IMR-90 (cell line): ENCODE results near the gene TAS2R14. TPM values are rescaled to one million over a fixed set of nuclear protein-coding genes. Genes with fewer than 3 reads are reported as not detected.

Source experiments
- ATAC-seq: fragments of 200-7000 bp; cut with Tn5 transposase; 2 replicates; pipeline ENCODE4 v1.9.1; 2020; ENCODE audit warnings: low read depth, mild to moderate bottlenecking, moderate library complexity
- BruUV-seq: library from RNA; stranded (reverse); fragments of 400-500 nt; replicated peaks from 2 replicates; lab custom pipeline; 2021; lab: Mats Ljungman, UMichigan
- CTCF ChIA-PET: fragments of 300-600 bp; formaldehyde crosslinking; extraction: SDS; loops from one replicate; lab custom pipeline; 2021; ENCODE audit warnings: antibody characterized with exemption; lab: Yijun Ruan, JAX
- POLR2A ChIA-PET: fragments of 300-600 bp; sonication (Branson Sonifier 250); formaldehyde crosslinking; loops from one replicate; lab custom pipeline; 2022; ENCODE audit warnings: antibody characterized with exemption; ENCODE audit not compliant: unreplicated experiment; lab: Charles Lee
- DNase-seq: peaks from one replicate; pipeline ENCODE4 v3.0.0; 2013
- H2AFZ ChIP-seq: replicated peaks from 2 replicates; pipeline ENCODE3; 2013; ENCODE audit warnings: low read length, mild to moderate bottlenecking; ENCODE audit not compliant: poor library complexity
- H2AK5ac ChIP-seq: 2 replicates; pipeline ENCODE4 v1.6.1; 2013; ENCODE audit warnings: low read depth, low read length, inconsistent platforms
- H2AK9ac ChIP-seq: replicated peaks from 2 replicates; pipeline ENCODE3; 2013; ENCODE audit warnings: mild to moderate bottlenecking, low read depth, low read length, moderate library complexity; ENCODE audit not compliant: poor library complexity
- H2BK120ac ChIP-seq: 2 replicates; pipeline ENCODE4 v1.6.1; 2013; ENCODE audit warnings: low read depth, low read length, inconsistent platforms
- H2BK15ac ChIP-seq: 3 replicates; pipeline ENCODE4 v1.6.1; 2013; ENCODE audit warnings: low read depth, low read length, inconsistent platforms
- H2BK20ac ChIP-seq: 2 replicates; pipeline ENCODE4 v1.6.1; 2013; ENCODE audit warnings: low read depth, mild to moderate bottlenecking, inconsistent platforms, low read length, moderate library complexity
- H2BK5ac ChIP-seq: 2 replicates; pipeline ENCODE4 v1.6.1; 2013; ENCODE audit warnings: mild to moderate bottlenecking, low read depth, low read length, inconsistent platforms; ENCODE audit not compliant: poor library complexity, severe bottlenecking
- H3K14ac ChIP-seq: replicated peaks from 2 replicates; pipeline ENCODE4 v1.6.1; 2013; ENCODE audit warnings: low read depth, low read length, inconsistent platforms
- H3K18ac ChIP-seq: 2 replicates; pipeline ENCODE4 v1.6.1; 2013; ENCODE audit warnings: low read depth, low read length, control low read depth
- H3K23ac ChIP-seq: 2 replicates; pipeline ENCODE4 v1.6.1; 2013; ENCODE audit warnings: low read depth, low read length, inconsistent platforms
- H3K27ac ChIP-seq: 2 replicates; pipeline ENCODE4 v1.5.1; 2013; ENCODE audit warnings: mild to moderate bottlenecking, control low read depth, low read length; ENCODE audit not compliant: insufficient read depth
- H3K27me3 ChIP-seq: 2 replicates; pipeline ENCODE4 v1.6.1; 2013; ENCODE audit warnings: low read length; ENCODE audit not compliant: control insufficient read depth, insufficient read depth
- H3K36me3 ChIP-seq: 2 replicates; pipeline ENCODE4 v1.6.1; 2013; ENCODE audit warnings: low read length, mixed read lengths; ENCODE audit not compliant: control insufficient read depth, insufficient read depth
- H3K4ac ChIP-seq: 2 replicates; pipeline ENCODE4 v1.6.1; 2013; ENCODE audit warnings: low read depth, low read length, inconsistent platforms
- H3K4me1 ChIP-seq: 2 replicates; pipeline ENCODE4 v1.6.1; 2013; ENCODE audit warnings: low read length, mixed read lengths; ENCODE audit not compliant: control insufficient read depth, insufficient read depth
- H3K4me2 ChIP-seq: 2 replicates; pipeline ENCODE4 v1.6.1; 2013; ENCODE audit warnings: low read depth, mild to moderate bottlenecking, control low read depth, low read length, moderate library complexity
- H3K4me3 ChIP-seq: 2 replicates; pipeline ENCODE4 v1.5.1; 2013; ENCODE audit warnings: low read depth, mild to moderate bottlenecking, control low read depth, low read length, moderate library complexity; ENCODE audit not compliant: insufficient read depth
- H3K56ac ChIP-seq: 2 replicates; pipeline ENCODE4 v1.6.1; 2013; ENCODE audit warnings: low read length, inconsistent platforms; ENCODE audit not compliant: insufficient read depth; ENCODE audit errors: extremely low read depth
- H3K79me1 ChIP-seq, 2 experiments: 2 replicates each; pipeline ENCODE4 v1.6.1; 2013; ENCODE audit warnings: low read length in 2 of 2, inconsistent platforms in 1 of 2, low read depth in 1 of 2
- H3K9ac ChIP-seq: 2 replicates; pipeline ENCODE4 v1.6.1; 2013; ENCODE audit warnings: low read depth, low read length, control low read depth
- H3K9me1 ChIP-seq: 2 replicates; pipeline ENCODE4 v1.6.1; 2013; ENCODE audit warnings: low read length, inconsistent platforms; ENCODE audit not compliant: insufficient read depth
- H3K9me3 ChIP-seq: 2 replicates; pipeline ENCODE4 v1.6.1; 2013; ENCODE audit warnings: low read length; ENCODE audit not compliant: control insufficient read depth, insufficient read depth
- H4K20me1 ChIP-seq: 2 replicates; pipeline ENCODE4 v1.6.1; 2013; ENCODE audit warnings: low read length, inconsistent platforms; ENCODE audit not compliant: insufficient read depth
- H4K5ac ChIP-seq: 2 replicates; pipeline ENCODE4 v1.6.1; 2013; ENCODE audit warnings: mild to moderate bottlenecking, low read depth, low read length, control low read depth
- H4K8ac ChIP-seq, 2 experiments: 2 replicates each; pipeline ENCODE4 v1.6.1; 2013; ENCODE audit warnings: low read depth in 2 of 2, low read length in 2 of 2, control low read depth in 1 of 2, inconsistent platforms in 1 of 2
- H4K91ac ChIP-seq: 2 replicates; pipeline ENCODE4 v1.6.1; 2013; ENCODE audit warnings: low read depth, low read length, inconsistent platforms; ENCODE audit not compliant: insufficient read depth
- BHLHE40 ChIP-seq: fragments of 150-350 bp; IDR thresholded peaks from 2 replicates; pipeline ENCODE4 v1.6.1; 2016; ENCODE audit warnings: mild to moderate bottlenecking, low read depth, low read length
- CEBPB ChIP-seq: IDR thresholded peaks from 2 replicates; pipeline ENCODE4 v1.6.1; 2012; ENCODE audit warnings: low read depth, low read length, improper control_type of control experiment
- CHD1 ChIP-seq: IDR thresholded peaks from 2 replicates; pipeline ENCODE4 v1.6.1; 2012; ENCODE audit warnings: low read depth, low read length, improper control_type of control experiment
- FOS ChIP-seq: fragments of 150-350 bp; IDR thresholded peaks from 2 replicates; pipeline ENCODE4 v1.6.1; 2016; ENCODE audit warnings: low read depth, low read length
- MAFK ChIP-seq: IDR thresholded peaks from 2 replicates; pipeline ENCODE4 v1.6.1; 2012; ENCODE audit warnings: low read depth, low read length, improper control_type of control experiment
- MAZ ChIP-seq: IDR thresholded peaks from 2 replicates; pipeline ENCODE4 v1.6.1; 2012; ENCODE audit warnings: low read depth, mild to moderate bottlenecking, low read length, improper control_type of control experiment, moderate library complexity, borderline replicate concordance
- MXI1 ChIP-seq: IDR thresholded peaks from 2 replicates; pipeline ENCODE4 v1.6.1; 2012; ENCODE audit warnings: low read depth, mild to moderate bottlenecking, low read length, moderate library complexity, borderline replicate concordance
- NFE2L2 ChIP-seq: fragments of 150-350 bp; IDR thresholded peaks from 2 replicates; pipeline ENCODE4 v1.6.1; 2016; ENCODE audit warnings: low read depth, mild to moderate bottlenecking, low read length
- POLR2A ChIP-seq: IDR thresholded peaks from 2 replicates; pipeline ENCODE4 v1.6.1; 2012; ENCODE audit warnings: mild to moderate bottlenecking, low read depth, low read length
- RAD21 ChIP-seq: IDR thresholded peaks from 2 replicates; pipeline ENCODE4 v1.6.1; 2012; ENCODE audit warnings: low read length, improper control_type of control experiment
- RCOR1 ChIP-seq: IDR thresholded peaks from 2 replicates; pipeline ENCODE4 v1.6.1; 2012; ENCODE audit warnings: mild to moderate bottlenecking, low read length, improper control_type of control experiment; ENCODE audit not compliant: insufficient replicate concordance
- RFX5 ChIP-seq: IDR thresholded peaks from 2 replicates; pipeline ENCODE4 v1.8.0; 2012; ENCODE audit warnings: low read depth, mild to moderate bottlenecking, low read length, moderate library complexity
- SMC3 ChIP-seq: fragments of 150-350 bp; IDR thresholded peaks from 2 replicates; pipeline ENCODE4 v1.6.1; 2016; ENCODE audit warnings: low read depth, mild to moderate bottlenecking, antibody characterized with exemption, low read length, moderate library complexity
- USF2 ChIP-seq: fragments of 150-350 bp; IDR thresholded peaks from 2 replicates; pipeline ENCODE4 v1.6.1; 2017; ENCODE audit warnings: mild to moderate bottlenecking, antibody characterized with exemption, low read length, low read depth
- WGBS, 2 experiments: methylation state at CpG; one replicate each; pipeline versions ENCODE4 v1.1.5 to v1.1.7; 2013; ENCODE audit warnings: missing lambda C conversion rate in 2 of 2; ENCODE audit not compliant: insufficient read length in 1 of 2; ENCODE audit errors: extremely low coverage in 2 of 2; 5-methylcytosine and 5-hydroxymethylcytosine counted together
- dilution Hi-C: fragments of 300-500 bp; cut with HindIII; formaldehyde crosslinking; loops from one replicate; pipeline ENCODE4 v1.14.3; 2018; ENCODE audit warnings: low sequenced_read_pairs; ENCODE audit not compliant: unreplicated experiment
- in situ Hi-C: fragments of 300-500 bp; cut with MboI; formaldehyde crosslinking; loops from 3 replicates; pipeline ENCODE4 v1.14.3; 2019; ENCODE audit warnings: low sequenced_read_pairs, inconsistent platforms, mixed read lengths
- intact Hi-C: fragments of 100-400 bp; cut with micrococcal nuclease; formaldehyde crosslinking; loops from 2 replicates; pipeline ENCODE4 v1.10.0; 2022
- polyA plus RNA-seq, 3 experiments: library from polyadenylated mRNA; depleted of rRNA; stranded (reverse); fragments of >200 nt; gene quantifications; 2 replicates each; pipeline ENCODE4 v1.2.3, GENCODE V29; 2012; ENCODE audit warnings: low replicate concordance in 1 of 3
- total RNA-seq: library from RNA; depleted of rRNA; stranded (reverse); fragments of >200 nt; gene quantifications from 2 replicates; pipeline ENCODE4 v1.2.3, GENCODE V29; 2012
- TF ChIP-seq, protein P1 (sequence below): fragments of 150-350 bp; IDR thresholded peaks from 2 replicates; pipeline ENCODE4 v1.6.1; 2016; ENCODE audit warnings: low read depth, mild to moderate bottlenecking, low read length, moderate library complexity, borderline replicate concordance
- TF ChIP-seq, protein P2 (sequence below): conservative IDR thresholded peaks from 2 replicates; pipeline ENCODE4 v1.5.1; 2012; ENCODE audit warnings: mild to moderate bottlenecking, low read depth, low read length, improper control_type of control experiment

TAS2R14 gene
- total and polyA plus RNA-seq, 2 of the 4 experiments (the other 2 are of a cell fraction) = 1.6 to 2.0 TPM

GRCh38 chr12:10900530-10900929, 38.5 kb downstream of the TAS2R14 start:
- no TSS peak for BruUV-seq
- WGBS, 2 experiments = no CpG with 5 or more reads among the region's 1 CpG
- H2AFZ ChIP-seq = no peak overlapping the region

More at GRCh38 chr12:10900530-10900929, 38.5 kb downstream of the TAS2R14 start:
- no peak for TF ChIP-seq SMC3
- no peak for TF ChIP-seq MXI1
- no peak for TF ChIP-seq MAZ
- TF ChIP-seq, protein P1, sequence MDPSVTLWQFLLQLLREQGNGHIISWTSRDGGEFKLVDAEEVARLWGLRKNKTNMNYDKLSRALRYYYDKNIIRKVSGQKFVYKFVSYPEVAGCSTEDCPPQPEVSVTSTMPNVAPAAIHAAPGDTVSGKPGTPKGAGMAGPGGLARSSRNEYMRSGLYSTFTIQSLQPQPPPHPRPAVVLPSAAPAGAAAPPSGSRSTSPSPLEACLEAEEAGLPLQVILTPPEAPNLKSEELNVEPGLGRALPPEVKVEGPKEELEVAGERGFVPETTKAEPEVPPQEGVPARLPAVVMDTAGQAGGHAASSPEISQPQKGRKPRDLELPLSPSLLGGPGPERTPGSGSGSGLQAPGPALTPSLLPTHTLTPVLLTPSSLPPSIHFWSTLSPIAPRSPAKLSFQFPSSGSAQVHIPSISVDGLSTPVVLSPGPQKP = no peak
- TF ChIP-seq RCOR1 = no peak
- no peak for TF ChIP-seq CHD1
- TF ChIP-seq POLR2A = no peak
- no peak for TF ChIP-seq FOS
- TF ChIP-seq MAFK = no peak
- TF ChIP-seq BHLHE40 = no peak
- no peak for TF ChIP-seq RFX5
- TF ChIP-seq CEBPB = no peak
- no peak for TF ChIP-seq NFE2L2
- TF ChIP-seq, protein P2, sequence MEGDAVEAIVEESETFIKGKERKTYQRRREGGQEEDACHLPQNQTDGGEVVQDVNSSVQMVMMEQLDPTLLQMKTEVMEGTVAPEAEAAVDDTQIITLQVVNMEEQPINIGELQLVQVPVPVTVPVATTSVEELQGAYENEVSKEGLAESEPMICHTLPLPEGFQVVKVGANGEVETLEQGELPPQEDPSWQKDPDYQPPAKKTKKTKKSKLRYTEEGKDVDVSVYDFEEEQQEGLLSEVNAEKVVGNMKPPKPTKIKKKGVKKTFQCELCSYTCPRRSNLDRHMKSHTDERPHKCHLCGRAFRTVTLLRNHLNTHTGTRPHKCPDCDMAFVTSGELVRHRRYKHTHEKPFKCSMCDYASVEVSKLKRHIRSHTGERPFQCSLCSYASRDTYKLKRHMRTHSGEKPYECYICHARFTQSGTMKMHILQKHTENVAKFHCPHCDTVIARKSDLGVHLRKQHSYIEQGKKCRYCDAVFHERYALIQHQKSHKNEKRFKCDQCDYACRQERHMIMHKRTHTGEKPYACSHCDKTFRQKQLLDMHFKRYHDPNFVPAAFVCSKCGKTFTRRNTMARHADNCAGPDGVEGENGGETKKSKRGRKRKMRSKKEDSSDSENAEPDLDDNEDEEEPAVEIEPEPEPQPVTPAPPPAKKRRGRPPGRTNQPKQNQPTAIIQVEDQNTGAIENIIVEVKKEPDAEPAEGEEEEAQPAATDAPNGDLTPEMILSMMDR = no peak
- no peak for TF ChIP-seq RAD21
- TF ChIP-seq USF2 = no peak
- no peak overlapping the region for H4K5ac ChIP-seq
- no peaks in the 10 kb centered on the region for H4K20me1 ChIP-seq
- H3K4ac ChIP-seq = no peak overlapping the region
- no peak overlapping the region for H2AK5ac ChIP-seq
- no peak overlapping the region for H3K14ac ChIP-seq
- in situ Hi-C loops = no loop called here
- no peak for ATAC-seq
- no peak overlapping the region for H3K9ac ChIP-seq
- no peak for DNase-seq
- no peak overlapping the region for H2BK5ac ChIP-seq
- intact Hi-C loops = no loop called here
- no peaks in the 10 kb centered on the region for H3K4me1 ChIP-seq
- ChIA-PET POLR2A (no interaction called here), CTCF (interaction anchor here (1.1 kb wide), 1 partner anchor 9 kb away, joined by 3 read pairs; the partner anchor contains the start of gene TAS2R13)
- no peak overlapping the region for H3K27ac ChIP-seq
- H3K18ac ChIP-seq = no peak overlapping the region
- H2BK20ac ChIP-seq = no peak overlapping the region
- no peaks in the 10 kb centered on the region for H3K27me3 ChIP-seq
- no peaks in the 10 kb centered on the region for H3K9me1 ChIP-seq
- no peak overlapping the region for H3K4me2 ChIP-seq
- no peak overlapping the region for H4K91ac ChIP-seq
- dilution Hi-C loops = no loop called here
- H2AK9ac ChIP-seq = no peak overlapping the region
- no peak overlapping the region for H3K56ac ChIP-seq
- no peak overlapping the region for H3K4me3 ChIP-seq
- H3K36me3 ChIP-seq = no peaks in the 10 kb centered on the region
- no peak overlapping the region for H2BK120ac ChIP-seq
- no peak overlapping the region for H4K8ac ChIP-seq
- H3K79me1 ChIP-seq = peaks cover 0 to 7% of the 10 kb centered on the region in 2 experiments; a peak in 1 of 4 replicates
- H2BK15ac ChIP-seq = no peak overlapping the region
- H3K23ac ChIP-seq = no peak overlapping the region
- H3K9me3 ChIP-seq = no peaks in the 10 kb centered on the region
